Liver (tissue), 3 donors: Measurements from ENCODE around the gene MAP2K6.

Source experiments
- NR2F2 ChIP-seq: IDR thresholded peaks from 2 replicates; pipeline ENCODE4 v1.6.1; 2016; ENCODE audit warnings: antibody characterized with exemption
- RXRA ChIP-seq, 2 donors: IDR thresholded peaks; 2 replicates each; pipeline ENCODE4 v1.6.1; 2017 to 2018; ENCODE audit warnings: antibody characterized with exemption in 2 of 2, mild to moderate bottlenecking in 1 of 2
- TF ChIP-seq, protein P1 (sequence below): fragments of 150-350 bp; IDR thresholded peaks from 2 replicates; pipeline ENCODE4 v1.5.1; 2017; ENCODE audit warnings: improper control_type of control experiment, low read depth, low read length; ENCODE audit not compliant: missing input control
- TF ChIP-seq, protein P2 (sequence below): IDR thresholded peaks from 2 replicates; pipeline ENCODE4 v1.6.1; 2016; ENCODE audit warnings: antibody characterized with exemption
- donor health status: healthy.
- donor health status: healthy.

DNA sequence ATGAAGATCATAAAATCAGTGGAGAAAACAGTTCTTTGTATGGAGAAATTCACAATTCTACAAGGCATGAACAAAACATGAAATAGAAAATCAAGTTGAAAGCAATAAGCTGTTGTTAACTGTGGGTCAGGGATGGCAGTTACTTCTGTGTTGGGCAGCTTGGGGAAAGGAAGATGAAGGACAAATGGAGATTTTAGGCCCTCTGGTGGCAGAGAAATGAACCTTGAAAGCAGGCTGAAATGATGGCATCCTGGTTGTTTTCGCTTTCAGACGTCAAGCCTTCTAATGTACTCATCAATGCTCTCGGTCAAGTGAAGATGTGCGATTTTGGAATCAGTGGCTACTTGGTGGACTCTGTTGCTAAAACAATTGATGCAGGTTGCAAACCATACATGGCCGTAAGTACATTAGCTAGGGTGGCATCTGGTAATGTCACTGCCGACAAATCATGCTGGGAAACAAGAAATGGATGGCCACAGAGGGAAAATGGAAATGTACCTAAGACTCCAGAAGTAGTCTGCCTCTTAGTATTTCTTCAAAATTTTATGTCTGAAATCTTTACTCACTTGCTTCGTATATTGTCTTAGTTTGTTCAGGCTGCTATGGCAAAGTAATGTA lies 108.9 kb downstream of the MAP2K6 start:
- TF ChIP-seq, protein P1, sequence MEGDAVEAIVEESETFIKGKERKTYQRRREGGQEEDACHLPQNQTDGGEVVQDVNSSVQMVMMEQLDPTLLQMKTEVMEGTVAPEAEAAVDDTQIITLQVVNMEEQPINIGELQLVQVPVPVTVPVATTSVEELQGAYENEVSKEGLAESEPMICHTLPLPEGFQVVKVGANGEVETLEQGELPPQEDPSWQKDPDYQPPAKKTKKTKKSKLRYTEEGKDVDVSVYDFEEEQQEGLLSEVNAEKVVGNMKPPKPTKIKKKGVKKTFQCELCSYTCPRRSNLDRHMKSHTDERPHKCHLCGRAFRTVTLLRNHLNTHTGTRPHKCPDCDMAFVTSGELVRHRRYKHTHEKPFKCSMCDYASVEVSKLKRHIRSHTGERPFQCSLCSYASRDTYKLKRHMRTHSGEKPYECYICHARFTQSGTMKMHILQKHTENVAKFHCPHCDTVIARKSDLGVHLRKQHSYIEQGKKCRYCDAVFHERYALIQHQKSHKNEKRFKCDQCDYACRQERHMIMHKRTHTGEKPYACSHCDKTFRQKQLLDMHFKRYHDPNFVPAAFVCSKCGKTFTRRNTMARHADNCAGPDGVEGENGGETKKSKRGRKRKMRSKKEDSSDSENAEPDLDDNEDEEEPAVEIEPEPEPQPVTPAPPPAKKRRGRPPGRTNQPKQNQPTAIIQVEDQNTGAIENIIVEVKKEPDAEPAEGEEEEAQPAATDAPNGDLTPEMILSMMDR = peak; percentile 73
- TF ChIP-seq NR2F2 = no peak
- TF ChIP-seq, protein P2, sequence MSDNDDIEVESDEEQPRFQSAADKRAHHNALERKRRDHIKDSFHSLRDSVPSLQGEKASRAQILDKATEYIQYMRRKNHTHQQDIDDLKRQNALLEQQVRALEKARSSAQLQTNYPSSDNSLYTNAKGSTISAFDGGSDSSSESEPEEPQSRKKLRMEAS = no peak
- TF ChIP-seq RXRA (IDR thresholded peaks at IDR 0.05) = no peak
